ENCODE results near the gene EMC10.

DNA sequence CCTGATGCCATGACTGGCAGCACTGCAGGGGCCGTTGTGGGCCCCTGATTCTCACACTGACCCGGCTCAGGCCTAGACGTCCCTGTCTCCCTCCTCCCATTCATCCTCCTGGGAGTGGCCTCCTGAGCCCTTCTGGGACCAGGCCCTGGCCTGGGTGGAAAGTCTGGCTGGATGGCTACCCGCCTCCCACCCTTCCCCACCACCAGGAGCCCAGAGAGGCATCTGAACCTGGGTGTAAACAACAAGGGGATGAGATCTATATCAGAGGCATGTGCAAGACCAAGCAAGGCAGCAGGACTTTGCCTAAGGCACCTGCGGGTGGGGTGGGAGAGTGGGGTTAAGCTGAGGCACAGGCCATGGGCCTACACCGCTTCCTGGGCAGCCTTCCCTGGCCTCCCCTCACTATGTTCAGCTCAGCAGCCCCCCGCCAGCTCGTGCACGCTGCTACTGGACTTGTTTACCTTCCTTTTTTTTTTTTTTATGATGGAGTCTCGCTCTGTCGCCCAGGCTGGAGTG is 59.4 kb downstream of the EMC10 start:
- no peak for TF ChIP-seq POLR2A (IDR thresholded peaks at IDR 0.05)
- no peak for TF ChIP-seq CTCF (IDR thresholded peaks at IDR 0.05)

Data from adrenal gland (tissue), 5 donors.